Measurements from ENCODE around the gene FBXO8.

- TF ChIP-seq CTCF (IDR thresholded peaks at IDR 0.05 in 8 of 11, conservative IDR thresholded peaks at IDR 0.05 in 3 of 11) (no peak), POLR2A (IDR thresholded peaks at IDR 0.05) (no peak), POLR2AphosphoS5 (IDR thresholded peaks at IDR 0.05) (no peak)
These were observed 31.1 kb downstream of the FBXO8 start for GRCh38 chr4:174252412-174252811.

Data from spleen (tissue), 7 donors.